ENCODE results near the gene TC2N.
"Not testable (repeated sequence)": the region's sequence is repeated elsewhere in the genome, so short reads cannot be mapped to it uniquely, and the experiment has no call there.

Gene TC2N

DNA sequence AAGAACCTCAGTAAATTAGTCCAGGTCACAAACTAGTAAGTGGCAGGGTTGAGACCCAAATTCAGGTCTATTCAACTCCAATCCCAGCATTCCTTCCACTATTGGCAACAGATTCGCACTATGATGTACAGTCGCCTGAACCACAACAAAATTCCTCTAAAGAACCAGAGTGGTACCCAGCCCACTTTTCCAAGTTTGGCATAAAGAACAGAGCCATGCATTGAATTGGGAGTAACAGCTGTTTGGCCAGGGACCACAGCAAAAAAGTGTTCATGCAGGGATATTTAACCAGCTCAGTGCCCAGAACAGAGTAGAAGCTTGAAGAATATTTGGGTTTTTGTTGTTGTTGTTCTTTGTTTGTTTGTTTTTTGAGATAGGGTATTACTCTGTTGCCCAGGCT, 9.7 kb downstream of the TC2N start:
- TF ChIP-seq, protein P1, sequence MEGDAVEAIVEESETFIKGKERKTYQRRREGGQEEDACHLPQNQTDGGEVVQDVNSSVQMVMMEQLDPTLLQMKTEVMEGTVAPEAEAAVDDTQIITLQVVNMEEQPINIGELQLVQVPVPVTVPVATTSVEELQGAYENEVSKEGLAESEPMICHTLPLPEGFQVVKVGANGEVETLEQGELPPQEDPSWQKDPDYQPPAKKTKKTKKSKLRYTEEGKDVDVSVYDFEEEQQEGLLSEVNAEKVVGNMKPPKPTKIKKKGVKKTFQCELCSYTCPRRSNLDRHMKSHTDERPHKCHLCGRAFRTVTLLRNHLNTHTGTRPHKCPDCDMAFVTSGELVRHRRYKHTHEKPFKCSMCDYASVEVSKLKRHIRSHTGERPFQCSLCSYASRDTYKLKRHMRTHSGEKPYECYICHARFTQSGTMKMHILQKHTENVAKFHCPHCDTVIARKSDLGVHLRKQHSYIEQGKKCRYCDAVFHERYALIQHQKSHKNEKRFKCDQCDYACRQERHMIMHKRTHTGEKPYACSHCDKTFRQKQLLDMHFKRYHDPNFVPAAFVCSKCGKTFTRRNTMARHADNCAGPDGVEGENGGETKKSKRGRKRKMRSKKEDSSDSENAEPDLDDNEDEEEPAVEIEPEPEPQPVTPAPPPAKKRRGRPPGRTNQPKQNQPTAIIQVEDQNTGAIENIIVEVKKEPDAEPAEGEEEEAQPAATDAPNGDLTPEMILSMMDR (IDR thresholded peaks at IDR 0.05; ENCODE audit: low read depth, low read length, missing control alignments) = no peak
- no peak overlapping the region for H3K4me3 ChIP-seq (ENCODE audit: low read depth, low read length)
- no peak for DNase-seq (ENCODE audit: low read depth)
- in situ Hi-C loops (cut with HindIII; ENCODE audit: low sequenced_read_pairs) = no loop called here

DNA sequence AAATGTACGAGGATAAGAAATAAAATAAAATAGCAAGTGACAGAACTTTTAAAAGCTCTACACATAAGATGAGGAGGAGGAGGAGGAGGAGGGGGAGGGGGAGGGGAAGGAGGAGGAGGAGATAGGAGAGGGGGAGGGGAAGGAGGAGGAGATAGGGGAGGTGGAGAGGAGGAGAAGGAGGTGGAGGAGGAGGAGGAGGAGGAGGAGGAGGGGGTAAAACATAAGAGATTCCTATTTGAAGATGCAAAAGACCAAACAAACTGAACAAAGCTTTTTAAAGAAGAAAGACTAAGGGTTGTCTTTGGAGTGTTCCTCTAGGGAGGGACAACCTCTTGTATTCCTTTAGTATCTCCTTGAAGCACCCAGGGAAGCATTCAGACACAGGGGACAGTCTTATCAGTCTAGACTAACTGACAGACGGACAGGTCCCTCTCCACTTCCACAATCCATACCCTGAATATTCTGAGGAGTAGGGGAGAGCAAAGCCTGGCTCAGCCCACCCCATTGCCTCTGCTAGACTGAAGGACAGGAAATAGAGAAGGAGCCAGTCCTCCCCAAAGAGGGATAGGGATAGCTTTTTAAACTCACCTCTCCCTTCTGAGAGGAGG, 12.9 kb downstream of the TC2N start:
- DNase-seq (ENCODE audit: low read depth) = no peak
- H3K4me3 ChIP-seq (ENCODE audit: low read depth, low read length) = no peak overlapping the region
- TF ChIP-seq, protein P1 (IDR thresholded peaks at IDR 0.05; ENCODE audit: low read depth, low read length, missing control alignments) = no peak
- in situ Hi-C loops (cut with HindIII; ENCODE audit: low sequenced_read_pairs) = no loop called here

DNA sequence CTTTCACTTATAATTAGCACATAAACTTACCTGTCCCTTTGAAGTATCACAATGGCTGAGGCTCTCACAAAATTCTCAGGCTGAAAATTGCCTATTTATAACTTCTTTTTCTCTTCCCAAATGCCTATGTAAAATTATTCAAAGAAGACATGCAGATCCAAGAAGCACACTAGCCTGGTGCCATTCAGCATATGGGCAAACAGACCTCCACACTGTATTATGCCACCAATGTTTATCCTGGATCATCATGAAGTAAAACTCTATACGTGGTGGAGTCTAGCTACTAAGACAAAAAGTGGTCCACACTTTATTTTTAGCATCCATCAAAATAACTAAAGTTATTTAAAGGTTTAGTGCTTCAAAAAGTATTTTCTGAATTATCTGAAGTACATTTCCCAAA, 15.8 kb downstream of the TC2N start:
- TF ChIP-seq, protein P1 (IDR thresholded peaks at IDR 0.05; ENCODE audit: low read depth, low read length, missing control alignments) = no peak
- in situ Hi-C loops (cut with HindIII; ENCODE audit: low sequenced_read_pairs) = no loop called here
- H3K4me3 ChIP-seq (ENCODE audit: low read depth, low read length) = no peak overlapping the region
- no peak for DNase-seq (ENCODE audit: low read depth)

DNA sequence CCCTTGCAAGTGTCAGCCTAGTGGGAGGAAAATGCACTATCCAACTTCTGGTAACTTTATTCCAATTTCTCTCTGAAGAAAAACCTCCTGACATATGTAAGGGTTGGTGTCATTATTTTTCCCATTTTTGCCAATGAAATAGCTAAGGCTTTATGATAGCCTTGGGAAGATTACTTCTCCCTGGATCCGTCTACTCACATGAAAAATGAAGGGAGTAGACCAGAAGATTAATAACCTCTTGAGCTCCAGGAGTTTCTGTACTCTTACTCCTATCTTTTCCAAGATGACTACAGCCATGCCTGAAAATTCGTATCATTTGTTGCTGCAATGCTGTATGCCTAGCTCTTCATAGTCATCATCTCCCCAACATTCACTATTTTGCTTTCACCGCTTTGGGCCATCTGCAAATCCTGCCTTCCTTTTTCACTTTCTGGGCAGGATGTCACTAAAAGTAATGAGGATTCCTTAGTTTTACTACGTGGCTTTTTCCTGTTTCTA, 18.8 kb downstream of the TC2N start:
- DNase-seq (ENCODE audit: low read depth) = no peak
- H3K4me3 ChIP-seq (ENCODE audit: low read depth, low read length) = no peak overlapping the region
- in situ Hi-C loops (cut with HindIII; ENCODE audit: low sequenced_read_pairs) = no loop called here
- TF ChIP-seq, protein P1 (IDR thresholded peaks at IDR 0.05; ENCODE audit: low read depth, low read length, missing control alignments) = no peak

DNA sequence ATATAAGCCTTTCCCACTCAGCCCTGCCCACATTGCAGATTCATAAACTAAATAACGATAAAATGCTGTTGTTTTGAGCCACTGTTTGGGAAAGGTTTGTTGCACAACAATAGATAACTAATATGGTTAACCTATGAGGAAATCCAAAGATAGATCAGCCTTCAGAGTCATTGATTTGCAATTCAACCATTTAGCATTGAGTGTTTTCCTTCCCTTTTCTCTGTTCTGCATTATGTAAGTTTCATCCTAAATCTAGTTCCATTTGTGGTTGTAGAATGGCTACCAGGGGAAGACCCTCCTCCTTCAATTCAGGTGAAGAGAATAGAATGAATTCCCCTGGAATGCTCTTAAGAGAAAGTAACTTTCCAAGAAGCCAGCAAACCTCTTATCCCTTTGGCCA, 19.6 kb downstream of the TC2N start:
- in situ Hi-C loops (cut with HindIII; ENCODE audit: low sequenced_read_pairs) = no loop called here
- TF ChIP-seq, protein P1 (IDR thresholded peaks at IDR 0.05; ENCODE audit: low read depth, low read length, missing control alignments) = no peak
- H3K4me3 ChIP-seq (ENCODE audit: low read depth, low read length) = no peak overlapping the region

DNA sequence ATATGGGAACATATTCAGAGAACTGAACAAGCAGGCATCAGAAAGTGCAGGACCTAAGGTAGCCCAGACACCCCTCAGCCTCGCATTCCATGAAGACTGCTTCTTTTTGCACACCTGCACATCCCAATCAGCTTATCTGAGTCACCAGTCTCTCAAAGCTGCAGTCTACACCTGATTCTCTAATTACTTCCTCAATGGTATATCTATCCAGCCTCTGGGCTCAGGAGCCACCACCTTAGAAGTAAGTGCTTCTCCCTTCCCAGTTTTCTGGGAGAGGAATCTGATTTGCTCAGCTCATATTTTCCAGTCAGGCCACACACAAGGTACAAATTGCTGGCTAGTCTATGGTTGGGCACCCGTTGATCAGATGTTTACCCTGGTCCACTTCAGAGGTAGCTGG, 21.7 kb downstream of the TC2N start:
- H3K4me3 ChIP-seq (ENCODE audit: low read depth, low read length) = no peak overlapping the region
- no peak for DNase-seq (ENCODE audit: low read depth)
- in situ Hi-C loops (cut with HindIII; ENCODE audit: low sequenced_read_pairs) = no loop called here
- TF ChIP-seq, protein P1 (IDR thresholded peaks at IDR 0.05; ENCODE audit: low read depth, low read length, missing control alignments) = no peak

More for the DNA sequence above, 19.6 kb downstream of the TC2N start:
- DNase-seq (ENCODE audit: low read depth) = no peak

DNA sequence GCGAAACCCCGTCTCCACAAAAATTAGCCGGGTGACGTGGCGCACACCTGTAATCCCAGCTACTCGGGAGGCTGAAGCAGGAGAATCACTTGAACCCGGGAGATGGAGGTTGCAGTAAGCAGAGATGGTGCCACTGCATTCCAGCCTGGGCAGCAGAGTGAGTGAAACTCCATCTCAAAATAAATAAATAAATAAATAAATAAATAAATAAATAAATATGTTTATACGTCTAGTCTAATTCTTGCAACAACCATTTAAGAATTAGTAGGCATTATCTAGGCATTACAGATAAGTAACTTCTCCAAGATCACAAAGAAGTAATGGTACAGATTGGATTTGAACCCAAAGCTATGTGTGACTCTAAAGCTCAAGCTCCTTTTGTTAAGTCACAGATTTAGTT, 22.3 kb downstream of the TC2N start:
- H3K4me3 ChIP-seq (ENCODE audit: low read depth, low read length); in situ Hi-C loops (cut with HindIII; ENCODE audit: low sequenced_read_pairs); DNase-seq (ENCODE audit: low read depth): not testable (repeated sequence)

Data from astrocyte of the cerebellum (primary cell).